NCI-H1105 treated with DMSO at 0.1 percent for 48 hours (cell line): ENCODE measurements around the gene TBC1D22A.
"Not testable (repeated sequence)": the region's sequence is repeated elsewhere in the genome, so short reads cannot be mapped to it uniquely, and the experiment has no call there.

Source experiments
- DNase-seq: peaks from one replicate; lab custom pipeline; 2025; lab: John Stamatoyannopoulos, UW

The TBC1D22A gene

GRCh38 chr22:47047321-47048122 lies 285.1 kb downstream of the TBC1D22A start:
- no peak for DNase-seq

- DNase-seq = no peak
These were observed 285.9 kb downstream of the TBC1D22A start for GRCh38 chr22:47048123-47049077.

- DNase-seq = no peak
These were observed 286.7 kb downstream of the TBC1D22A start for GRCh38 chr22:47049078-47049624.

DNA sequence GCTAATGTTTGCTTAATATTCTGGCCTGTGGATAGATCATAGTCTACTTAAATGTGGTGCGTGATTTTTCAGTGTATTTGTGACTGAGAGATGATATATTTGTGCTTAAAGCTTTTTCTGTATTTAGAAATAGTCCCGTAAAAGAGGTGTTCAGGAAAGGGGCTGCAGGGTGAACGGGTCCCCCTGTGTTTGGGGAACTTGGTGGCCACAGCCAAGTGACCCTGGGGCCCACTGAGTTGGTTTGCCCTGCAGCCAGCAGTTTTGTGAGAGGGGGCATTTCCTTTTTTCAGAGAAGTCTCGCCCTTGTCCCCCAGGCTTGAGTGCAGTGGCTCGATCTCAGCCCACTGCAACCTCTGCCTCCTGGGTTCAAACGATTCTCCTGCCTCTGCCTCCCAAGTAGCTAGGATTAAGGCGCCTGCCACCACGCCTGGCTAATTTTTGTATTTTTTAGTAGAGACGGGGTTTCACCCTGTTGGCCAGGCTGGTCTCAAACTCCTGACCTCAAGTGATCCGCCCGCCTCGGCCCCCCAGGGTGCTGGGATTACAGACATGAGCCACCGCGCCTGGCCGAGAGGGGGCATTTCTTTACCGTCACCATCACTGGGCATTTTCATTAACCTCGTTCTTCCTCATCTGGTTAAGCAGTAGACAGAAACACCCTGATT lies 287.4 kb downstream of the TBC1D22A start:
- DNase-seq = not testable (repeated sequence)

DNA sequence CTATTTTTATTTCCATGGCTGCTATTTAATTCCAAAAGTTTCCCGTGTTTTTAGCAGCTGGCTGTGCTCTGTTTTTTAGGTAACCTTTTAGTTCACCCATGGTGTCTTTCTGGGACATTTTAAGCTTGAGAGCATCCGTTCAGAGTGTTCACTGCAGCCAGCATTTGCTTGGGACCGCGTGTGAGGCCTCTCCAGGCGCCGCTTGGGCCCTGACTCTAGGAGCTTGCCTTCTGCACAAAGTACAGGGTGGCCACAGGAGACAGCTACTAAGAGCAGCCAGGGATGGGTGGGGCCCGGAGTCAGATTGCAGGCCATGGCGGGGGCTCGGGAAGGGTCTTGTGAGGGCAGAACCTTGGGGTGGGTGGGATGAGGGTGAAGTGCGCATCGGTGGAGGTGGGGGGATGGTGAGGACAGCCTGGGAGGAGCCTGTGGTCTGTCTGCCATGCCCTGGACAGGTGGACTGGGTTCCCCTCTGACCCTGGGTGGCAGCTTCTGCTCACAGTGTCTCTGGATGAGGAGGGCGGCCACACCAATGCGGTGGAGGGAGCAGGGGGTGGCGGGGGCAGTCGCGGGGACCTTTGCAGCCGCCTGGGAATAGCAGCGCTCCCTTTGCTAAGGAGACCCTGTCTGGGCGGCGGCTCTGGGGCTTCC lies 288.1 kb downstream of the TBC1D22A start:
- DNase-seq = no peak

DNA sequence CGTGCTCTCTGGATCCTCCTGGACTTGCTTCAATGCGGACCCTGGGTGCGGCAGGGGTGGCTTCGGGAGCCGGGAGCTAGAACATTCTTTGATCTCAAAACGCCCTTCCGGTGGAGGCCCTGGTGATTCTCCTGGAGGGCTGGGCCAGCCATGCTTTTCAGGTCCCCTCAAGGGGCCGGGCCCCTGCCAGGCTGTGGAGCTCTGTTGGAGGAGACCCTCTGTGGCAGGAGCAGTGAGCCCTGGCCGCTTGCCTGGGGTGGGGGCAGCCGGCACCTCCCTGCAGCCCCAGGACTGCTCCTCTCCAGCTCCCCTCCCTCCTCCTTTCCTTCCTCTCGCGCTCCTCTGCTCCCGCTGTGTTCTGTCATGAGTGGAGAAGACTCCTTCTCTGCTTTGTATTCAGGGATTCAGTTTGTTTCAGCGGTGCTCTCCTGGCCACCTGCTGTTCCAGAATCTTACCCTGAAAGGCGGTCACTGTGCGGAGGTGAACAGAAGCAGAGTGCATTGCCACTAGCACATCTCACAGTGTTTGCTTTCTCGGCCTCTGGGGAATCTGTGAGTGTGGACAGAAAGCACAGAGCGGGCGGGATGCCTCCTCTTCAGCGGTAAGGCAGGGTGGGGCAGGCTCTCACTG lies 289.1 kb downstream of the TBC1D22A start:
- no peak for DNase-seq

DNA sequence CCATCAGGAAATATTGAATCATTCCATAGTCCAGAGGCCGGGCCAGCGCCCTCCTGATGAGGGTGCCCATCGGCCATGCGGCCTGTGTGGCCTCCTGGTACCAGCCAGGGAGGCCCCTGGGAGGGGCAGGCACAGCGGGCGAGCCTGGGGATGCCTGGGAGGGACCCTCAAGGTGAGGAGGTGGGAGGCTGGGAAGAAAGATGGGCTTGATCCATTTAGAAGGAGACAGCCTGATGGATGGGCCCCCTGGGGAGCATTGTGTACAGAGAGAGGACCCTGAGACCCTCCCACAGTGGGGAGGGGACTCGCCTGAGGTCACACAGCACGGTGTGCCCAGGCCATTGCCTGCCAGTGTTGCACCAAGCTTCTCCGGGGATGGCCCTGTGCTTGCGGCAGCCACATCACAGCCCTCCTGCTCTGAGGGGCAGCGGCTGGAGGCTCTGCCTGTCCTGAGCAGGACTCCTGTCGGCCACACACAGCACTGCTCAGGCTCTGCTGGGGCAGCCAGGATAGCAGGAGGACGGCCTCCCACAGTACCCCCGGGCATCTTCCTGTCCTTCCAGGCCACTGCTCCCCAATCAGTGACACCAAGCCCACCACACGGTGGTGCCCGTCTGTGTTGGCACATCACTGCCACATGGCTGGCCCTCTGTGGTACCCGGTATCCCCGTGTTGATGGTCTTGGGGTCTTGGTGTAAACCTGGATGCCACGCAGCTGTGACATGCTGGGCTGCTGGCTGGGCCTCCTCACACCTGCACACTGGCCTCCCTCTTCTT lies 290.0 kb downstream of the TBC1D22A start:
- no peak for DNase-seq

- no peak for DNase-seq
These were observed 290.7 kb downstream of the TBC1D22A start for GRCh38 chr22:47053013-47053725.

- DNase-seq = no peak
These were observed 291.3 kb downstream of the TBC1D22A start for GRCh38 chr22:47053726-47054141.

DNA sequence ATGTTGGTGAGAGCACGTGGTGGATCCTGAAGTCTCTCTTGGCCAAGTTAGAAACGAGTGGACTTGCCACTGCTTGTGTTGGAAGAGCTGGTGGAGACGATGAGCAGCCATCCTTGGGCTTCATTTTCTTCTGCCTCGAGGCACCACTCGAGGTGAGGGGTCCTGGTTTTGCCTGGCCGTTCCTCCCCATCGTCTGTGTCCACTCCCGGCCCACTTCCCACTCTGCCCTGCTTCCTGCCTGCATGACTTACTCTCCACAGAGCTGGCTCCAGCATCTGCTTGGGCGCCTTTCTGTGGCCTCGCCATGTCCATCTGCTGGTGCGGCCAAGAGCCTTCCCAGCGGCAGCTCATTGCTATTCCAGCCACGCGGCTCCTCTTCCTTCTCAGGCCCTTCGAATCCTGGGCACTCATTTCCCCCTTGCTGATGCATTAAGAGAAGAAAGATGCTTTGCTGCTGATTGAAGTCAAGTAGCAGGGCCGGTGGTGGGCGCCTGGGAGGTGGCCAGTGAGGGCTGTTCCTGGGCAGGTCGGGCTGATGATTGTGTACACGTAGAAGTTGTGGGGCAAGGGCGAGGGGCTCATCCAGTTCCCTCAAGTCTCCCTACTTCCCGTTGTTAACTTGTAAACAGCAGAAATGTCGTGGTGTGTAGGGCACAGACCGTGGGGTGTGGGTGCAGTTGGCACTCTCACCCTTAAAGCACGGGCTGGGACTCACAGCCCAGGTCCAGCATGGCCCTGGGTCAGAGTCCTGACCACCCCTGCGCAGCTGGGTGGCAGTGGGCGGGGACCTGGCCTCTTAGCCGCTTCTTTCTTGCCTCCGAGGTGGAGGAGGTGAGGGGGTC lies 292.0 kb downstream of the TBC1D22A start:
- DNase-seq = no peak

GRCh38 chr22:47055073-47055355 lies 292.6 kb downstream of the TBC1D22A start:
- DNase-seq = no peak

DNA sequence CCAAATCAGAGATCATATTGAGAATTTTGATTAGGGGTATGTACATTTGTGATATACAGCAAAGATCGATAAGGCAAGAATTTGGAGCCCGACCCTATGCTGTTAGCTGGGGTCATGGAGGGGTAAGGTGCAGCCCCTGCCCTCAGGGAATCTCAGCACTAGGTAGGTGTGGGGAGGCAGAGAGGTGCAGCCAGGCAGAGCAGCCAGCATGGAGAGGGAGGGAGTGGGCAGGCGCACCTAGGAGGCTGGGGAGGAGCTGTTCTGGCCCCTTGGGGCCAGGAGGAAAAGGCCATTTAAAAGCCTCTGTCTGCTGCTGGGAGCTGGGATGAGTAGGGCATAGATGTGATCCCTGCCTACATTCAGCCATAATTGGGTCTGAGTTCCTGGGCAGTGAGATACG lies 293.0 kb downstream of the TBC1D22A start:
- no peak for DNase-seq

DNA sequence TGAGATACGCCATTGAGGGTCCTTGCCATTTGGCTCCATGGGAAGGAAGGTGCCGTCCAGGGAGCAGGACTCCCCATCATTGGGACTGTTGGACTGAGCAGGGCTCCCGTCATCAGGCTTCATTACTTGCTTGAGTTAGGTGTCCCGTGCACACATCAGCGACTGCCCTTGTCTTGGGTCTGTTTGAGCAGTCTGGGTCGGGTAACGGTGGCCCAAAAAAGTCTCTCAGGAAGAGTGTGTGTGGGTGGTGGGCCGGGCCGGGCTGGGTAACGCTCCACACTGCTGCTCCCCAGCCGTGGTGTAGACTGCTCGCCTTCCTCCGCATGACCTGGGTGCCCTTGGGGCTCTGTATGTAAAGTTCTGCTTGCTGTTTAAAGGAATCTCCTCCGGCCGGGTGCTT lies 293.5 kb downstream of the TBC1D22A start:
- no peak for DNase-seq

- no peak for DNase-seq
These were observed 293.9 kb downstream of the TBC1D22A start for GRCh38 chr22:47056361-47056760.

DNA sequence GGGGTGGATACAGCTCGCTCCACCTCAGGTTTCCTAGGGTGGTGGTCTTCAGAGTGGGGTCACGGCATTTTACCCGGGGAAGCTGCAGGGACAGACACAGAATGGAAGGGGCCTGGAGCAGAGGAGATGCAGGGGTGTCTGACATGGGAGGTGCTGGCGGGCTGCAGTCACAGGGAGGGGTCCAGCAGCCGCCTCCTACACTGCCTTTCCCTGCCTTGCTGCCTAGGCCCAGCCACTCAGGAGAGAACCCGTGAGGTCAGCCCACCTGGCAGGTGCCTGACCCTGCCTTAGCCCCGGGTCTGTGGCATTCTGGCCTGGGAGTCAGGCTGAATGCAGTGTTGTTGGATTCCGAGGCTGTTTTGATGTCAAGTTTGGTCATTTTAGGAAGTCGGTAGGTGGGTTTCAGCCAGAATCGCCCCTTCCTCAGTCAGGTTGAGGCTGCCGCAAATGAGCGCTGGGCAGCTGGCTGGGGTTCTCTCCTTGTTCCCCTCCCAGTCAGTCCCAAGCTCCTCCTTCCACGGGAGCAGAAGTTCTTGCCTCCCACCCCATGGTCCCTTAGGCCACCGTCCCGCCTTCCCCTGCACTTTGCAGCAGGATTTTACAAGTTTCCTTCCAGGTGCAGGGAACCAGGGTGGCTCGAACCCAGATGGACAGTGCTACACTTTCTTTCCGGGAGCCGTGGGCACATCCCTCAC lies 294.5 kb downstream of the TBC1D22A start:
- DNase-seq = no peak

DNA sequence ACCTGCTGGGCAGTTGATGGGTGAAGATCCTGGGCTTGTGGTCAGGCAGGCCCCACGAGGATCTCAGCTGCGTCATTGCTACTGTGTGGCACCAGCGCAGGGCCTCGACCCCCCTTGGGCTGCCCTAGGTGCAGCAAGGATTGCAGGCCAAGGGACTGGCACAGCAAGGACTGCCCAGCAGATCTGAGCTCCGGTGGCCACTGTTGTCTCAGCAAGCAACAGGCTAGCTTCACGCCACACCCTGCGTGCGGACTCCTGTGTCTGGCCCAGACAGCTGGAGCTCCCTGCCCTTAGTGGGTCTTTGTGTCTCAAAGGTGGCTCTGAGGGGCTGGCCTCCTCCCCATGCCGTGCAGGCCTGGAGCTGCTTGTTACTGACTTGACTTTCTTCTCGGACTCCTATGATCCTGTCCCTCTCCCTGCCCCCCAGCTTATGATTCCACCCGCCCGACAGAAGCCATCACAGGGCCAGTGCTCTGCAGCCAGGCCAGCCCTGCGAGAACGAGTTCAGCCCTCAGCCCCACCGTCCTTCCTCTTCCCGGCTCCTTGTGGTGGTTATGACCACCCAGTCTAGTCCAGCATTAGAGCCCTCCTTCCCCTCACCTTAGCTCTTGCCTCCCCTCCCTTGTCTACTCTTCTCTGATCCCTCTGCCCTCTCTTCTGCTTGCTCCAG lies 295.6 kb downstream of the TBC1D22A start:
- no peak for DNase-seq

GRCh38 chr22:47059076-47059475 lies 296.6 kb downstream of the TBC1D22A start:
- no peak for DNase-seq

GRCh38 chr22:47059701-47060161 lies 297.3 kb downstream of the TBC1D22A start:
- no peak for DNase-seq
